Measurements from ENCODE around the gene RAP1GAP2.

DNA sequence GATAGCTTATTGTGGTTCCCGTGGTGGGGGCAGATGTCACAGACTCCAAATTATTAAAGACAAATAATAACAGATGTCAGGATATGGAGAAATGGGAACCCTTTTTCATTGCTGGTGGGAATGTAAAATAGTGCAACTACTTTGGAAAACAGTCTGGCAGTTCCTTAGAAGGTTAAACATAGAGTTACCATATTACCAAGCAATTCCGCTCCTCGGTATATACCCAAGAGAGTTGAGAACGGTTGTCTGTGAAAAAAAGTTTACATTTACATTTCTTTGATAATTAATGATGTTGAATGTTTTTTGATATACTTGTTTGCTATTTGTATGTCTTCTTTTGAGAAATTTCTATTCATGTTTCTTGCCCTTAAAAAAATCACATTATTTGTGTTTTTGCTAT, 226.0 kb downstream of the RAP1GAP2 start:
- TF ChIP-seq, protein P1, sequence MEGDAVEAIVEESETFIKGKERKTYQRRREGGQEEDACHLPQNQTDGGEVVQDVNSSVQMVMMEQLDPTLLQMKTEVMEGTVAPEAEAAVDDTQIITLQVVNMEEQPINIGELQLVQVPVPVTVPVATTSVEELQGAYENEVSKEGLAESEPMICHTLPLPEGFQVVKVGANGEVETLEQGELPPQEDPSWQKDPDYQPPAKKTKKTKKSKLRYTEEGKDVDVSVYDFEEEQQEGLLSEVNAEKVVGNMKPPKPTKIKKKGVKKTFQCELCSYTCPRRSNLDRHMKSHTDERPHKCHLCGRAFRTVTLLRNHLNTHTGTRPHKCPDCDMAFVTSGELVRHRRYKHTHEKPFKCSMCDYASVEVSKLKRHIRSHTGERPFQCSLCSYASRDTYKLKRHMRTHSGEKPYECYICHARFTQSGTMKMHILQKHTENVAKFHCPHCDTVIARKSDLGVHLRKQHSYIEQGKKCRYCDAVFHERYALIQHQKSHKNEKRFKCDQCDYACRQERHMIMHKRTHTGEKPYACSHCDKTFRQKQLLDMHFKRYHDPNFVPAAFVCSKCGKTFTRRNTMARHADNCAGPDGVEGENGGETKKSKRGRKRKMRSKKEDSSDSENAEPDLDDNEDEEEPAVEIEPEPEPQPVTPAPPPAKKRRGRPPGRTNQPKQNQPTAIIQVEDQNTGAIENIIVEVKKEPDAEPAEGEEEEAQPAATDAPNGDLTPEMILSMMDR (IDR thresholded peaks at IDR 0.05; ENCODE audit: low read length) = no peak
- TF ChIP-seq EZH2phosphoT487 (IDR thresholded peaks at IDR 0.05; ENCODE audit: low read length) = no peak

Data from MM.1S (cell line).